IPS-20b (cell line): ENCODE results near the gene CABLES1.
"Not testable (repeated sequence)": the region's sequence is repeated elsewhere in the genome, so short reads cannot be mapped to it uniquely, and the experiment has no call there.

Experiments used
- H3K27ac ChIP-seq: one replicate; pipeline ENCODE4 v1.5.1; 2013; ENCODE audit warnings: low read length
- H3K27me3 ChIP-seq: 2 replicates; pipeline ENCODE4 v1.6.1; 2013; ENCODE audit warnings: mild to moderate bottlenecking, low read length, inconsistent platforms; ENCODE audit not compliant: insufficient read depth
- H3K36me3 ChIP-seq: 2 replicates; pipeline ENCODE4 v1.6.1; 2013; ENCODE audit warnings: low read depth, mild to moderate bottlenecking, inconsistent platforms, low read length, moderate library complexity; ENCODE audit not compliant: insufficient read depth
- H3K4me1 ChIP-seq: 2 replicates; pipeline ENCODE4 v1.6.1; 2013; ENCODE audit warnings: mild to moderate bottlenecking, control low read depth, inconsistent platforms, low read length, moderate library complexity; ENCODE audit not compliant: insufficient read depth
- H3K4me3 ChIP-seq: 2 replicates; pipeline ENCODE4 v1.5.1; 2013; ENCODE audit warnings: mild to moderate bottlenecking, low read length, inconsistent platforms
- H3K9ac ChIP-seq: 2 replicates; pipeline ENCODE4 v1.6.1; 2013; ENCODE audit warnings: low read depth, mild to moderate bottlenecking, inconsistent platforms, low read length, moderate library complexity
- H3K9me3 ChIP-seq: 2 replicates; pipeline ENCODE4 v1.6.1; 2013; ENCODE audit warnings: mild to moderate bottlenecking, low read depth, low read length, inconsistent platforms; ENCODE audit not compliant: insufficient read depth

CABLES1 gene

GRCh38 chr18:23134780-23135549, at the start of gene CABLES1:
Gene CABLES1 (plus strand): TSS chr18:23135485. CDS start chr18:23135763, 278 bp downstream.
- Histone ChIP-seq H3K4me3 (peak within 1 kb of the TSS; percentile 82), H3K9ac (peak within 1 kb of the TSS; percentile 86), H3K4me1 (peaks cover 19% of the 10 kb centered on the region), H3K36me3 (peaks cover 10% of the 10 kb centered on the region; the same call in 1 of the 2 replicates), H3K27ac (no peak within 1 kb of the TSS), H3K9me3 (no peaks in the 10 kb centered on the region), H3K27me3 (peaks cover 29% of the 10 kb centered on the region)

- Histone ChIP-seq H3K9ac (no peak overlapping the region), H3K27ac (no peak overlapping the region), H3K4me3 (no peak overlapping the region), H3K36me3 (no peaks in the 10 kb centered on the region), H3K27me3 (no peaks in the 10 kb centered on the region), H3K9me3 (no peaks in the 10 kb centered on the region), H3K4me1 (no peaks in the 10 kb centered on the region)
Measured at GRCh38 chr18:23087352-23087751, 47.9 kb upstream of the CABLES1 start.

GRCh38 chr18:23088310-23088709, 47.0 kb upstream of the CABLES1 start:
- Histone ChIP-seq H3K9me3 (no peaks in the 10 kb centered on the region), H3K27me3 (no peaks in the 10 kb centered on the region), H3K9ac (no peak overlapping the region), H3K4me1 (no peaks in the 10 kb centered on the region), H3K36me3 (no peaks in the 10 kb centered on the region), H3K4me3 (no peak overlapping the region), H3K27ac (no peak overlapping the region)

- not testable (repeated sequence) for H3K27ac ChIP-seq, H3K27me3 ChIP-seq, H3K9me3 ChIP-seq, H3K4me3 ChIP-seq, H3K9ac ChIP-seq, H3K36me3 ChIP-seq
- peaks cover 13% of the 10 kb centered on the region for H3K4me1 ChIP-seq
Measured at GRCh38 chr18:23091017-23091993, 44.0 kb upstream of the CABLES1 start.

- no peak overlapping the region for H3K4me3 ChIP-seq
- H3K27me3 ChIP-seq, result no peaks in the 10 kb centered on the region
- H3K9me3 ChIP-seq, result no peaks in the 10 kb centered on the region
- H3K4me1 ChIP-seq, result peaks cover 13% of the 10 kb centered on the region
- H3K36me3 ChIP-seq, result no peaks in the 10 kb centered on the region
- no peak overlapping the region for H3K9ac ChIP-seq
- no peak overlapping the region for H3K27ac ChIP-seq
Measured at GRCh38 chr18:23092121-23092520, 43.2 kb upstream of the CABLES1 start.

- H3K4me1 ChIP-seq, result peaks cover 13% of the 10 kb centered on the region
- not testable (repeated sequence) for H3K27ac ChIP-seq, H3K4me3 ChIP-seq, H3K27me3 ChIP-seq, H3K9ac ChIP-seq, H3K36me3 ChIP-seq, H3K9me3 ChIP-seq
Measured at GRCh38 chr18:23093130-23093529, 42.2 kb upstream of the CABLES1 start.

- no peak overlapping the region; the same call in 1 of the 2 replicates for H3K4me3 ChIP-seq
- no peaks in the 10 kb centered on the region for H3K9me3 ChIP-seq
- H3K4me1 ChIP-seq, result peaks cover 13% of the 10 kb centered on the region
- H3K36me3 ChIP-seq, result no peaks in the 10 kb centered on the region
- no peak overlapping the region for H3K9ac ChIP-seq
- H3K27me3 ChIP-seq, result no peaks in the 10 kb centered on the region
- H3K27ac ChIP-seq, result no peak overlapping the region
Measured at GRCh38 chr18:23093772-23094171, 41.5 kb upstream of the CABLES1 start.

- H3K27me3 ChIP-seq, result no peaks in the 10 kb centered on the region
- no peak overlapping the region for H3K27ac ChIP-seq
- H3K9ac ChIP-seq, result no peak overlapping the region; the same call in 1 of the 2 replicates
Measured at GRCh38 chr18:23094411-23095190, 40.7 kb upstream of the CABLES1 start.

GRCh38 chr18:23095463-23095862, 39.8 kb upstream of the CABLES1 start:
- Histone ChIP-seq H3K9ac (no peak overlapping the region), H3K4me3 (no peak overlapping the region), H3K4me1 (peaks cover 13% of the 10 kb centered on the region), H3K27ac (no peak overlapping the region), H3K9me3 (no peaks in the 10 kb centered on the region), H3K36me3 (no peaks in the 10 kb centered on the region), H3K27me3 (no peaks in the 10 kb centered on the region)

More at GRCh38 chr18:23094411-23095190, 40.7 kb upstream of the CABLES1 start:
- Histone ChIP-seq H3K36me3 (no peaks in the 10 kb centered on the region), H3K9me3 (no peaks in the 10 kb centered on the region), H3K4me3 (peak overlapping the region; percentile 31; the same call in 1 of the 2 replicates), H3K4me1 (peaks cover 13% of the 10 kb centered on the region)

- H3K9me3 ChIP-seq, H3K9ac ChIP-seq, H3K27me3 ChIP-seq, H3K27ac ChIP-seq, H3K4me3 ChIP-seq, H3K36me3 ChIP-seq: not testable (repeated sequence)
- H3K4me1 ChIP-seq, result peaks cover 13% of the 10 kb centered on the region
Measured at GRCh38 chr18:23097016-23097415, 38.3 kb upstream of the CABLES1 start.

- no peak overlapping the region for H3K27ac ChIP-seq
- H3K4me1 ChIP-seq, result peaks cover 6% of the 10 kb centered on the region; the same call in 1 of the 2 replicates
Measured at GRCh38 chr18:23099621-23100020, 35.7 kb upstream of the CABLES1 start.

More at GRCh38 chr18:23099621-23100020, 35.7 kb upstream of the CABLES1 start:
- Histone ChIP-seq H3K4me3 (no peak overlapping the region), H3K9me3 (no peaks in the 10 kb centered on the region), H3K36me3 (no peaks in the 10 kb centered on the region), H3K9ac (no peak overlapping the region), H3K27me3 (no peaks in the 10 kb centered on the region)
